AG04449 (cell line): Measurements from ENCODE around the gene PSMA2.

Experiments used
- CTCF ChIA-PET: fragments of 350-600 bp; formaldehyde crosslinking; extraction: SDS; loops from one replicate; lab custom pipeline; 2021; ENCODE audit warnings: antibody characterized with exemption; lab: Yijun Ruan, JAX
- POLR2A ChIA-PET: fragments of 400-600, 350-600 bp; formaldehyde crosslinking; extraction: SDS; loops from one replicate; lab custom pipeline; 2020; ENCODE audit warnings: antibody characterized with exemption, inconsistent platforms; lab: Yijun Ruan, JAX
- DNase-seq: peaks from one replicate; pipeline ENCODE4 v3.0.0-alpha.2; 2010; ENCODE audit warnings: low read depth, low spot score
- H3K4me3 ChIP-seq: 2 replicates; pipeline ENCODE4 v1.5.1; 2011; ENCODE audit warnings: low read depth, mild to moderate bottlenecking, control low read depth, low read length
- TF ChIP-seq, protein P1 (sequence below): IDR thresholded peaks from one replicate; pipeline ENCODE4 v1.5.1; 2011; ENCODE audit warnings: mild to moderate bottlenecking, moderate library complexity, low read length, control low read depth, inconsistent platforms; ENCODE audit not compliant: insufficient read depth; ENCODE audit errors: missing control alignments

PSMA2 gene

DNA sequence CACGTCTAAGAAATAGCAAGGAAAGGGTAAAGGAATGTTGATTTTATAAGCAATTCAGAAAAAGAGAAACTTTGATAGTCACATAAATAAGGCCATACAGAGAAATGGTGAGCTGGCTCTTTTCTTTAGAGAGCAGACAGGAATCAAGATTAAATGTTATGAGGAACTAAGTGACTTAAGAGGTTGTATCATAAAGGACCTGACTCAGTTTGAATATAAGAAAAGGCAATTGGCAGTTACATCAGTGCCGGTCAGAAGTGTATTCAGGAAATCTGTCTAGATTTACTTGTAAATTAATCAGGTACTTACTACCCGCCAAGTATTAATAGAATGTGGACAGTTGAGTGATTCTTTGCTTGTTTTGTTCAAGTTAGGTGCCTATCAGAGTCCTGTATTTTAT, 2.3 kb upstream of the PSMA2 start:
- POLR2A ChIA-PET, result no interaction called here
- TF ChIP-seq, protein P1, sequence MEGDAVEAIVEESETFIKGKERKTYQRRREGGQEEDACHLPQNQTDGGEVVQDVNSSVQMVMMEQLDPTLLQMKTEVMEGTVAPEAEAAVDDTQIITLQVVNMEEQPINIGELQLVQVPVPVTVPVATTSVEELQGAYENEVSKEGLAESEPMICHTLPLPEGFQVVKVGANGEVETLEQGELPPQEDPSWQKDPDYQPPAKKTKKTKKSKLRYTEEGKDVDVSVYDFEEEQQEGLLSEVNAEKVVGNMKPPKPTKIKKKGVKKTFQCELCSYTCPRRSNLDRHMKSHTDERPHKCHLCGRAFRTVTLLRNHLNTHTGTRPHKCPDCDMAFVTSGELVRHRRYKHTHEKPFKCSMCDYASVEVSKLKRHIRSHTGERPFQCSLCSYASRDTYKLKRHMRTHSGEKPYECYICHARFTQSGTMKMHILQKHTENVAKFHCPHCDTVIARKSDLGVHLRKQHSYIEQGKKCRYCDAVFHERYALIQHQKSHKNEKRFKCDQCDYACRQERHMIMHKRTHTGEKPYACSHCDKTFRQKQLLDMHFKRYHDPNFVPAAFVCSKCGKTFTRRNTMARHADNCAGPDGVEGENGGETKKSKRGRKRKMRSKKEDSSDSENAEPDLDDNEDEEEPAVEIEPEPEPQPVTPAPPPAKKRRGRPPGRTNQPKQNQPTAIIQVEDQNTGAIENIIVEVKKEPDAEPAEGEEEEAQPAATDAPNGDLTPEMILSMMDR, result no peak
- CTCF ChIA-PET, result interaction anchor here (1.2 to 6.3 kb wide), 8 partner anchors 7 to 993 kb away, joined by 3 to 51 read pairs (median 4); partner anchors contain the start of gene C7orf25
- H3K4me3 ChIP-seq, result no peak overlapping the region
- DNase-seq, result no peak

DNA sequence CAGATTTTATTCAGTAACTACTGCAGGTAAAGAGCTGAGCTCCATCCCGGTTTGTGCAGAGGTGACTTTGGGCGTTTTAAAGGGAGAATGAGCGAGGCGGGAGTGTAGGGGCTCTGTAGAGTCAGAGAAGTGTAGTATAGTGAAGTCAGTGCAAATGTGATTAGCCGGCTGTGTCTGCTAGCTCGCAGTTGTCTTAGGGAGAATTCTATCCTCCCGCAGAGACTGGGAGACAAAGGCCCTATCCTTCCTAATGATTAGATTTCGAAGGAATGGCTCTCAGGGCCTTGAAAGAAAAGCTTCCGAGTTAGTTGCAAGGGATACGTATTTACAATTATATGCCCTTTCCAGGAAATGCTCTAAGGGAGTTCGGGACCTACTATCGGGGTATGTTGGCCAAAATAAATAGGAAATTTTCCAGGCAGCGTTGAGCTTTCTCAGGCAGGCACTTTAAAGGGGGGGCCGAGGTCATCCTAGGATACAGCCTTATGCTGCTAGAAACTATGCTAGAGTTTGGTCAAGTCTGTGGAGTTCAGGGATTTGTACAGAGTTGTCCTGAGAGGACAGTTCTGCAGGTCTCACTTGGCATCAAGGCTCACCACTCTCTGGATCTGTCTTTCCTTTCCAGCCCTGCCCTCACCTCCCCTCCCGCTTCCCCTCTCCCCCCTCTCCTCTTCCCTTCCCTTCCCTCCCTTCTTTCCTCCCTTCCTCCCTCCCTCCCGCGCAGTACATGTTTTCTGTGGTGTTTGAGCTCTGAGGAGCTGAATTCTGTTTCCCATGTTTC, 1.0 kb upstream of the PSMA2 start:
- DNase-seq, result no peak
- peak overlapping the region; percentile 84 for H3K4me3 ChIP-seq
- POLR2A ChIA-PET, result interaction anchor here (1.2 to 1.4 kb wide), 4 partner anchors 21 to 990 kb away, joined by 3 to 5 read pairs (median 4); partner anchors contain the start of genes C7orf25 and MRPS24
- CTCF ChIA-PET, result interaction anchor here (0.6 to 6.3 kb wide), 19 partner anchors 9 to 992 kb away, joined by 3 to 51 read pairs (median 3); partner anchors contain the start of gene C7orf25
- TF ChIP-seq, protein P1, result no peak

DNA sequence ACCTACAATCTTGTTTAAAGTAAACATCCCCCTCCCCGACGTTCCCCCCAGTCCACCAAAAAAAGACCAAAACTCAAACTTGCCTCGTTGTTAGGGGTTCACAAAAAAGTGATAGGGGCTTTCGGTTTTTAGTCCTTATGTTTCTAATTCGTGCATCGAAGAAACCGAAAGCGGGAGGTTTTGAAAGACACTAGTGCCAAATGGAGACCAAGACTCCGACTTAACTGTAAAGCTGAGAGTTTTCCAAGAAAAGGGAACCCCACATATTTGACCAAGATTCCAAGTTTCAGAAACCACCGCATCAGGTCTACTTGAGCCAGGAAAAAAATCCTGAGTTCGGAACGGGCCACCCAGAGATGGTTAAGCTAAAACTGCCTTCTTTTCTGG, 534 bp downstream of the PSMA2 start:
- DNase-seq, result no peak
- TF ChIP-seq, protein P1, result no peak
- POLR2A ChIA-PET, result interaction anchor here (0.6 to 1.7 kb wide), 6 partner anchors 19 to 1059 kb away, joined by 3 to 10 read pairs (median 4); partner anchors contain the start of gene C7orf25
- H3K4me3 ChIP-seq, result peak overlapping the region; percentile 87
- CTCF ChIA-PET, result interaction anchor here (1.1 to 6.3 kb wide), 6 partner anchors 10 to 332 kb away, joined by 3 to 51 read pairs (median 10); no protein-coding TSS in a partner anchor

DNA sequence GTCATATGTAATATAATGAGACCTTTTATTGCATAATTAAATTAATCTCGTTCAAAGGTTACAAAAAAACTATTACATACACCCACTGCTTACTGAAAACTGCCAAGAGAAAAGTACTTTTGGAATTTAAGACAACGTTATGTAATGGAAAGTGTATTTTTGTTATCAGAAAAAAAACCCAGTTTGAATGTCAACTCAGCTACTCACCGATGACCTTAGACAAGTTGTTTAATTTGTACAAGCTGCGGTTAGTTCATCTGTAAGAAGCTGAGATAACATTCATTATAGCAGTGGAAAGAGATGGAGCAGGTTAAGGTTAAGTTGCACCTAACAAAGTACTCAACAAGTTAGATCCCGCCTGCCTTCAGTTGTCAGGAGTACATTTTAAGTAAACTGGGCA, 1.1 kb downstream of the PSMA2 start:
- CTCF ChIA-PET, result interaction anchor here (1.1 to 6.3 kb wide), 3 partner anchors 11 to 333 kb away, joined by 3 to 51 read pairs (median 31); no protein-coding TSS in a partner anchor
- POLR2A ChIA-PET, result interaction anchor here (1.7 kb wide), 1 partner anchor 42 kb away, joined by 10 read pairs; no protein-coding TSS in a partner anchor
- TF ChIP-seq, protein P1, result no peak
- peak overlapping the region; percentile 87 for H3K4me3 ChIP-seq
- no peak for DNase-seq

DNA sequence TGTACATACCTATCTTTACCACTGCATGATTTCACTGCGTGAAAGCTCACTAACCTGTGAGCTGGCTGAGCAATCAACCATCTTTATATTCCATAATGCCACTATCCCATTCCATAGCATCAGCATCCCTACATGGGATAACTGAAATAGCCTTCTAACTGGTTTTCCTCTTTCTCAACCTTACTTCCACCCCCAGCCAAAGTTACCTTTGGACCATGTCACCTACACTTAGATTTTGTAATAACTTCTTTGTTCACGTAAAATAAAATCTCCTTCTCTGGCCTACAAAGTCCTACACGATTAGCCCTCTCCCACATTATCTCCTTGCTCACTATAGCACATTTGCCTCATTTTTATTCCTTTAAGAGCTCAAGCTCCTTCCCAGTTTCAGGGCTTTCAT, 2.5 kb downstream of the PSMA2 start:
- POLR2A ChIA-PET, result no interaction called here
- no peak for DNase-seq
- no peak overlapping the region for H3K4me3 ChIP-seq
- CTCF ChIA-PET, result interaction anchor here (0.8 to 6.3 kb wide), 5 partner anchors 12 to 989 kb away, joined by 3 to 51 read pairs (median 5); no protein-coding TSS in a partner anchor
- TF ChIP-seq, protein P1, result no peak

DNA sequence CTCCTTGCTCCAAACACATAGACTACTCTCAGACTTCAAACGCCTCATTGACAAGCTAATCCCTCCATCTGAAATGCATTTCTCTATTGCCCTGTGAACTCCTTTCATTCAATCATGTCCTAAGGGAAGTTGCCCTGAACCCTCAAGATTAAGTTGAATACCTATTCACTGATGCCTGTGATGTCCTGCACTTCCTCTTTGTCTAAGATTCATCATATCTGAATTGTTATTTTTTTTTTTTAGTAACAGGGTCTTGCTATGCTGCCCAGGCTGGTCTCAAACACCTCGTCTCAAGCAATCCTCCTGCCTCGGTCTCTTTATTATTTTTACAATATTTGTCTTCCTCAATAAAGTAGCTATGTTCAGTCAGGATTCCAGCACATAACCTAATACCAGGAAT, 3.2 kb downstream of the PSMA2 start:
- TF ChIP-seq, protein P1, result no peak
- ChIA-PET CTCF (interaction anchor here (0.8 to 6.3 kb wide), 4 partner anchors 13 to 988 kb away, joined by 3 to 51 read pairs (median 4); no protein-coding TSS in a partner anchor), POLR2A (interaction anchor here (0.7 kb wide), 1 partner anchor 16 kb away, joined by 6 read pairs; no protein-coding TSS in a partner anchor)
- no peak for DNase-seq
- H3K4me3 ChIP-seq, result no peak overlapping the region
